Neutrophil (primary cell): ENCODE data around the gene LAYN.
A peak's percentile ranks its signal among the peaks of the same experiment; 100 is the strongest.

Experiments used
- H3K27ac ChIP-seq: fragments of 200-600 bp; sonication (generic); 2 replicates; pipeline ENCODE4 v1.5.1; 2016; ENCODE audit warnings: mild to moderate bottlenecking, moderate library complexity
- H3K27me3 ChIP-seq: fragments of 200-600 bp; sonication (generic); 2 replicates; pipeline ENCODE4 v1.6.0; 2016; ENCODE audit warnings: mild to moderate bottlenecking
- H3K36me3 ChIP-seq: fragments of 200-600 bp; sonication (generic); 2 replicates; pipeline ENCODE4 v1.5.1; 2017
- H3K4me1 ChIP-seq, 2 experiments: fragments of 200-600 bp in 1 of 2; sonication (generic) in 1 of 2; 1 replicate in 1 of 2; 2 replicates in 1 of 2; pipeline versions ENCODE4 v1.5.1 to v1.6.1; 2013 to 2016; ENCODE audit warnings: low read depth in 1 of 2, low read length in 1 of 2, mild to moderate bottlenecking in 1 of 2, moderate library complexity in 1 of 2; ENCODE audit not compliant: control insufficient read depth in 1 of 2, insufficient read depth in 1 of 2
- H3K4me3 ChIP-seq, 2 experiments: fragments of 200-600 bp in 1 of 2; sonication (generic) in 1 of 2; 1 replicate in 1 of 2; 2 replicates in 1 of 2; pipeline ENCODE4 v1.5.1; 2013 to 2016; ENCODE audit warnings: low read depth in 1 of 2, low read length in 1 of 2, mild to moderate bottlenecking in 1 of 2, moderate library complexity in 1 of 2
- H3K9me3 ChIP-seq: fragments of 200-600 bp; sonication (generic); 2 replicates; pipeline ENCODE4 v1.5.1; 2016
- TF ChIP-seq, protein P1 (sequence below): fragments of 200-600 bp; sonication (generic); IDR thresholded peaks from 2 replicates; pipeline ENCODE4 v1.5.1; 2016; ENCODE audit warnings: antibody characterized with exemption

Gene LAYN

DNA sequence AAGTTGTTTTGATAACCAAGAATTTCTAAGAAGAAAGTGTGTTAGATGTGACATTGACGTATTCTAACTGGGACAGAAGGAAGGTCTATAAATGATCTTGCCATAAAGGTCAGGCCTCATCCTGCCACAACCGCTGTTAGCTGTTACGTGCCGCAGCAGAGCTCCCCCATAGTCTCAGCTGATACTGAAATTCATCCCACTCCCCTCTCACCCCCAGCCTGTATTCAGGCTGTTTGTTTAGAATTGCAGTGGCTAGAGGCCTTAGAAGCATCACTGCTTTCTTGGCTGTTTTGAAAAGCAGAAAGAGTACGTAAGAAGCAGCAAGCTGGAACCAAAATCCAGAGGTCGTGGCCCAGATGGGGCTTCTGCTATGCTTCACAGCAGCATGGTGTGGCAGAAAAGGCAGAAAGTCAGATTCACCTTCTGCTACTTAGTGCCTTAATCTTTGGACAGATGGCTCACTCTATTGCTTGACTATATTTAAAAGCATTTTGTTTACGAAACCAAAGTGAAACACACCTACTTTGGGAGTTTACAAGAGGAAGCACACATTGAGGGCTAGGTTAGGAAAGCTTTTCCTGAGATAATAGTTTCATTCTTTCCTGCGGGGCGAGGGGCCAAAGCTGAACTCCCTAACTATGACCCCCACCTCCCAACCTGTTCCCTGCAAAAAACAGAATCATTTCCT is 950 bp upstream of the LAYN start:
- Histone ChIP-seq H3K27ac (no peak overlapping the region), H3K27me3 (peaks cover 98% of the 10 kb centered on the region), H3K36me3 (no peaks in the 10 kb centered on the region), H3K4me1 (peaks cover 16 to 26% of the 10 kb centered on the region in 2 experiments), H3K9me3 (no peaks in the 10 kb centered on the region), H3K4me3 (no peak overlapping the region)
- TF ChIP-seq, protein P1, sequence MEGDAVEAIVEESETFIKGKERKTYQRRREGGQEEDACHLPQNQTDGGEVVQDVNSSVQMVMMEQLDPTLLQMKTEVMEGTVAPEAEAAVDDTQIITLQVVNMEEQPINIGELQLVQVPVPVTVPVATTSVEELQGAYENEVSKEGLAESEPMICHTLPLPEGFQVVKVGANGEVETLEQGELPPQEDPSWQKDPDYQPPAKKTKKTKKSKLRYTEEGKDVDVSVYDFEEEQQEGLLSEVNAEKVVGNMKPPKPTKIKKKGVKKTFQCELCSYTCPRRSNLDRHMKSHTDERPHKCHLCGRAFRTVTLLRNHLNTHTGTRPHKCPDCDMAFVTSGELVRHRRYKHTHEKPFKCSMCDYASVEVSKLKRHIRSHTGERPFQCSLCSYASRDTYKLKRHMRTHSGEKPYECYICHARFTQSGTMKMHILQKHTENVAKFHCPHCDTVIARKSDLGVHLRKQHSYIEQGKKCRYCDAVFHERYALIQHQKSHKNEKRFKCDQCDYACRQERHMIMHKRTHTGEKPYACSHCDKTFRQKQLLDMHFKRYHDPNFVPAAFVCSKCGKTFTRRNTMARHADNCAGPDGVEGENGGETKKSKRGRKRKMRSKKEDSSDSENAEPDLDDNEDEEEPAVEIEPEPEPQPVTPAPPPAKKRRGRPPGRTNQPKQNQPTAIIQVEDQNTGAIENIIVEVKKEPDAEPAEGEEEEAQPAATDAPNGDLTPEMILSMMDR: no peak

DNA sequence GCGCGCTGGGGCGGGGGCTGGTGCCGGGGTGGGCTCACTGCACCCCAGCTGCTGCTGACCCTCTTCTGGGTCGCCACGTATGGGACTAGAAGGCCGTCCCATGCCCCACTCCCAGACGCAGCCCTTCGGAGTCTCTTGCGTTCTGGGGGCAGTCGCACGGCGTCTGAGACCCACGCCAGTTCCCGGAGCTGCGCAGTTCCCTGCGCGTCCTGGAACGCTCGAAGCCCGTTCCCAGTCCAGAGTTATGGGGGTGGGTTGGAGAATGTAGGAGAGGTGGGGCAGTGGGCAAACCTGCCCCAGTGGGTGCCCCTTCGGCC is 375 bp downstream of the LAYN start:
- peak overlapping the region in 1 of 2 experiments; percentile 36 for H3K4me3 ChIP-seq

DNA sequence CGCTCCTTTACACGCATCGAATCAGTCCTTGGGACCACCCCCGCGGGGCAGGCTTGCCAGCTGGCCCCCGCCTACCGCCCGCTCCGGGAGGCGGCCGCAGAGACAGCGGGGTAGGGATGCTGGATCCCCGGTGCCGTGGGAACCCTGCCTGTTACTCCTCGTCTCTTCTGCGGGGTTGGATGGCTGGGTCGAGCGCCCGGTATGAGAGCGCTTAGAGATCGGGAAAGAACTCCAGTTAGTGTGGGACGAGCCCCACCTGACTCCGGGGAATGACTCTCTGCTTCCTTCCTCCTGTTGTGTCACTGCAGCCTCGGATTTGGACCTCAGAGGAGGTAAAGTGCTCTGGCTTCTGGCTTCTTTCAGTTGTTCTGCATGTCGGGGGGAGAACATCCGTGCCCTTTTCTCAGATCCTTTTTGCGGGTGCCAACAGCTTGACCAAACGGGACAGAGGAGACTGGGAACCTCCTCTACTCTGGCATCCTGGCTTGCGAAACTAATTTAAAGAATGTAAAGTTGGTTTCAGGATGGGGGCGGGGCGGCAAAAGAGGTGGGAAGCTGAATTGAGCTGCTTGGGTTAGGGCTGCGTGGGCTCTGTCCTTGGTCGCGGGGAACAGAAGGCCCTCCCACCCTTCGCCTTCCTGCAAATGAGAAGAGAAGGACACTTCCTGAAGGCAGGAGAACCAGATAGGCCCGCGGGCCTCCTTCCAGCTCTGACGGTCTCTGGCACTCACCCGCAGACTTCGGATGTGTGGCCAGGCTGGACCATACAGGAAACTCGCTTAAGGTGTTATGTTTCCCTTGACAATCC is 938 bp downstream of the LAYN start:
- Histone ChIP-seq H3K9me3 (no peaks in the 10 kb centered on the region), H3K4me1 (peaks cover 16 to 26% of the 10 kb centered on the region in 2 experiments), H3K4me3 (peak overlapping the region; percentile 12 to 36), H3K27me3 (peaks cover 81% of the 10 kb centered on the region), H3K27ac (no peak overlapping the region), H3K36me3 (no peaks in the 10 kb centered on the region)
- TF ChIP-seq, protein P1: no peak

More for the DNA sequence above, 375 bp downstream of the LAYN start:
- Histone ChIP-seq H3K27ac (no peak overlapping the region), H3K27me3 (peaks cover 86% of the 10 kb centered on the region), H3K4me1 (peaks cover 16 to 26% of the 10 kb centered on the region in 2 experiments), H3K9me3 (no peaks in the 10 kb centered on the region), H3K36me3 (no peaks in the 10 kb centered on the region)
- TF ChIP-seq, protein P1: no peak

DNA sequence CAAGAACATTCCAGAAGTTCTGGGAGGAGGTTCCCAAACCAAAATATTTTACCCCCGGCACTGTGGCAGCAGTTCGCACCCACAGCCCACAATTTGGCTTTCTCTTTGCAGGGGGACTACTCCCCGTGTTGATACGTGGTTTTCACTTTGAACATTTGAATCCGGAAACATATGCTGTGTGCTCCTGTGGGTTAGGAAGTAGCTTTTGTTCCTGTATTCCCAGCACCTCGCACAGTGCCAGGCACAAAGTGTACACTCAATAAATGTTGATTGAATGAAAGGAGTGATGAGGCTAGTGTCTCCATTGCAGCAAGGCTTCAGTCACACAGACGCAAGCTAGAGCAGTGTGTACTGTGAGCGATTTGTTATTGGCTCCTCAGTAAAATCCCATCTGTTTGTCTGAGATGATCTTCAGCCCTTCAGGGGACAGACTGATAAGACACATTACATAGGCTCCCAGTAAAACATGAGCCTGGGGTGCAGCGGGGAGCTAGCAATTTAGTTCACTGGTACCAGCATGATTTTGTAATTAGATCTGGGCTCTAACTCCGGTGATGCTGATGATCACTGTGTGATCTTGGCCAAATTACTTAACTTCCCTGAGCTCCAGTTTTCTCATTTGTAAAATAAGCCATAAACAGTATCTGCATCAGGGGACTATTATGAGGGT is 2.2 kb downstream of the LAYN start:
- TF ChIP-seq, protein P1: no peak
- H3K36me3 ChIP-seq: no peaks in the 10 kb centered on the region

DNA sequence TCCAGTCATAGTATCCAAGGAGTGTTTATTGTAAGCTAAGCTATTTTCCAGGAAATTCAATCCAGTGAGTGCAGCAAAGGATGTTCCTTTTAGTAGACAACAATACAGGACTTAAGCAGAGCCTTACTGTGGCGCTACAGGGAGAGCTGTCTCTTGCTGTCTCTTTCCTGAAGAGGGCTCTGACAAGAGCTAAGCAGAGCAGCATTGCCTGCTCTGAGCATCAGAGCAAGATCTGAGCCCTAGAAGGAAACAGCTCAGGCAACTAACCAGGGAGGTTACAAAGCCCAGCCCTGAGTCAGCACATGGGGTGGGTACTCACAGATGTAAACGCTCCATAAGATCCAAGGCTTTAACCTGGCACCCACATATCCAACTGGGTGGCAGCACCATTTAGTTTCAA is 8.0 kb downstream of the LAYN start:
- no peaks in the 10 kb centered on the region for H3K9me3 ChIP-seq
- H3K27ac ChIP-seq: no peak overlapping the region
- TF ChIP-seq, protein P1: no peak
- no peak overlapping the region for H3K4me3 ChIP-seq
- H3K36me3 ChIP-seq: no peaks in the 10 kb centered on the region
- peaks cover 10% of the 10 kb centered on the region for H3K27me3 ChIP-seq
- H3K4me1 ChIP-seq: no peaks in the 10 kb centered on the region

More for the DNA sequence above, 2.2 kb downstream of the LAYN start:
- H3K4me3 ChIP-seq: no peak overlapping the region
- H3K27me3 ChIP-seq: peaks cover 68% of the 10 kb centered on the region
- no peak overlapping the region for H3K27ac ChIP-seq
- H3K4me1 ChIP-seq: peaks cover 16 to 26% of the 10 kb centered on the region in 2 experiments
- no peaks in the 10 kb centered on the region for H3K9me3 ChIP-seq
